ENCODE measurements around the gene CASZ1.

DNA sequence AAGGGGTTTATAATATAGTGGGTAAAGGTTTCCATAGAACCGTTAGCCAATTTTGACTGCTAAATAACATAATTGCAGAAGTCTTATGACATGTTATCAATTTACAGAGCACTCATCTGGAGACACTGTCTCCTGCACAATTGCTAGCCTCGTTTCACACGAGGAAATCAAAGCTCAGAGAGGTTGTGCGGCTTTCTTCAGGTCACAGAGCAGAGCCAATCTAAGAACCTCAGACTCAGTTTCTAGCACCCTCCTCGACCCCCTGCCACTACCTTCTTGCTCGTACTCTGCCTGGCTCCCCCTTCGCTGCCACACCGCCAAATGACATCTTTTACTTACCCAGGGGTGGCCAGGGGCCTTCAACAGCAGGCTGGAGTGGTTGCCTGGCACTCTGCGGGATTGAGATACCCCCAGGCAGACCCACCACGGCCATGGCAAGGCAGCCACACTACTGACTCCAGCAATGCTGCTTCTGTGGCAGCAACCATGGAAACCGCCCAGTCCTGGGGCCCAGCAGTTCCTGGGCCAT, 16.0 kb upstream of the CASZ1 start:
- TF ChIP-seq, protein P1, sequence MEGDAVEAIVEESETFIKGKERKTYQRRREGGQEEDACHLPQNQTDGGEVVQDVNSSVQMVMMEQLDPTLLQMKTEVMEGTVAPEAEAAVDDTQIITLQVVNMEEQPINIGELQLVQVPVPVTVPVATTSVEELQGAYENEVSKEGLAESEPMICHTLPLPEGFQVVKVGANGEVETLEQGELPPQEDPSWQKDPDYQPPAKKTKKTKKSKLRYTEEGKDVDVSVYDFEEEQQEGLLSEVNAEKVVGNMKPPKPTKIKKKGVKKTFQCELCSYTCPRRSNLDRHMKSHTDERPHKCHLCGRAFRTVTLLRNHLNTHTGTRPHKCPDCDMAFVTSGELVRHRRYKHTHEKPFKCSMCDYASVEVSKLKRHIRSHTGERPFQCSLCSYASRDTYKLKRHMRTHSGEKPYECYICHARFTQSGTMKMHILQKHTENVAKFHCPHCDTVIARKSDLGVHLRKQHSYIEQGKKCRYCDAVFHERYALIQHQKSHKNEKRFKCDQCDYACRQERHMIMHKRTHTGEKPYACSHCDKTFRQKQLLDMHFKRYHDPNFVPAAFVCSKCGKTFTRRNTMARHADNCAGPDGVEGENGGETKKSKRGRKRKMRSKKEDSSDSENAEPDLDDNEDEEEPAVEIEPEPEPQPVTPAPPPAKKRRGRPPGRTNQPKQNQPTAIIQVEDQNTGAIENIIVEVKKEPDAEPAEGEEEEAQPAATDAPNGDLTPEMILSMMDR (IDR thresholded peaks at IDR 0.05; ENCODE audit: extremely low read depth in 1 of 2, insufficient read depth in 1 of 2, low read depth in 1 of 2, low read length in 2 of 2) = no peak
- no peak for TF ChIP-seq POLR2A (IDR thresholded peaks at IDR 0.05; ENCODE audit: low read depth, low read length)
- TF ChIP-seq EZH2 (IDR thresholded peaks at IDR 0.05; ENCODE audit: borderline replicate concordance, low read depth, low read length, severe bottlenecking) = no peak
